HG02759 (cell line): Measurements from ENCODE around the gene PIR.

Experiments
- ATAC-seq: cut with Tn5 transposase; IDR thresholded peaks from one replicate; pipeline ENCODE4 v1.9.1; 2021; ENCODE audit warnings: mild to moderate bottlenecking, moderate library complexity; ENCODE audit not compliant: unreplicated experiment

Gene PIR

GRCh38 chrX:15492469-15492868 lies 664 bp downstream of the PIR start:
- ATAC-seq = no peak

GRCh38 chrX:15483891-15484290 lies 9.2 kb downstream of the PIR start:
- ATAC-seq = no peak

DNA sequence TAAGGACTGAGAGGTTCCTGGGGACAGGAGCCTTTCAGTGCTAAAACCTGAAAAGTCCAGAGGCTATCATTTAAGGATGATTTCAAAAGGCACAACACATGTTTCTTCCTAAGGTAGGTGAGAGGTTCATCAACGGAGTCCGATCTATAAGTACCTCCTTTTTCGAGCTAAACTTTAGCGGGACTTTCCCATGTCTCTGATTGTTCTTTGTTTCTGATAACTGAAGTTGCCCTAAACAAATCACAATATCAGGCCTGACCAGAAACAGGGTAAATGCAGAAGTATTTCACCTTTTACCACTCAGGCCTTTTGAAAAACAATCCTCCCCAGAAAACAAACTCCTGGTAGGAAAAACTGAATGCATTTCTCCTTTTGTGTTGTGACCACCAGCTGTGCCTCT lies 17.6 kb downstream of the PIR start:
- no peak for ATAC-seq

DNA sequence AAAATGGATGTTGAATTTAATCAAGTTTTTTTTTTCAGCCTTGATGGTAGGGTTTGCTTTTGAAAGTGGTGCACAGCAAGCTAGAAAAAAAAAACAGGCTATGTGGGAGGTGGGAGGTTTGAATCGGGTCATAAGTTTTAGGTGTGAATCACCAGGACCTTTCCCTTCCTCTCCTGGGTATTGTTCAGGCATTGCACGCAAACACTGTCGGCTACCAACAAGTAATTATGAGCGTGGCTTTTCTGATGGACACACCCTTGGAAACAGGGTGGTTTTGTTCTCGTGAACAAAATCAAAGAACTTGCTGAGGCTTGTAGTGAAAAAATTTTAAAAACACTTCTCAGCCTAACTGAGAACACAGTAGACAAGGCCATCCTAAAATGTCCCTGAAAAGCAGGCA lies 18.1 kb downstream of the PIR start:
- ATAC-seq = no peak

DNA sequence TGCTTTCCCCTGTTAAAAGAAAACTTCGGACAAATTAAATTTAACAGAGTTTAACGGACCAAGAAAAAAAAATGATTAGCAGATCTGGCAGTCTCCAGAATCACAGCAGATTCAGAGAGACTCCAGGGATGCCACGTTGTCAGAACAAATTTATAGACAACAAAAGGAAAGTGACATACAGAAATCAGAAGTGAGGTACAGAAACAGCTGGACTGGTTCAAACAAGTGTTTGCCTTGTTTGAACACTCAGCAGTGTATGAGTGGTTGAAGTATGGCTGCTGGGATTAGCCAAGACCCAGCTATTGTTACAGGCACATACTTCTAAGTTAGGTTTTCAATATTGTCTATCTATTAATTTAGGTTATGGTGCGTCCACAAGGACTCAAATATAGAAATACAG lies 19.1 kb downstream of the PIR start:
- no peak for ATAC-seq

DNA sequence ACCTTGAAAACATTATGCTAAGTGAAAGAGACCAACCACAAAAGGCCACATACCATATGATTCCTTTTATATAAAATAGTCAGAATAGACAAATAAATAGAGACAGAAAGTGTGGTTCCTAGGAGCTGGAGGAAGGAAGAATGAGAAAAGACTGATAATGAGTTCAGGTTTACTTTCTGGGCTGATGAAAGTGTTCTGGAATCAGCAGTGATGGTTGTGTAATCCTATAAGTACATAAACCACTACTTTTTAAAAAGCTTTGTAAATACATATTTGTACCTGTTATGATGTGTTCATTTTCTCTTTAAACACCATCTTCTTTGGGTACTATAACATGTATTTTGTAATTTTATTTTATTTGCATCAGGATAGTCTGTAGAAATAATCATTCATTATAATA lies 20.6 kb downstream of the PIR start:
- no peak for ATAC-seq

DNA sequence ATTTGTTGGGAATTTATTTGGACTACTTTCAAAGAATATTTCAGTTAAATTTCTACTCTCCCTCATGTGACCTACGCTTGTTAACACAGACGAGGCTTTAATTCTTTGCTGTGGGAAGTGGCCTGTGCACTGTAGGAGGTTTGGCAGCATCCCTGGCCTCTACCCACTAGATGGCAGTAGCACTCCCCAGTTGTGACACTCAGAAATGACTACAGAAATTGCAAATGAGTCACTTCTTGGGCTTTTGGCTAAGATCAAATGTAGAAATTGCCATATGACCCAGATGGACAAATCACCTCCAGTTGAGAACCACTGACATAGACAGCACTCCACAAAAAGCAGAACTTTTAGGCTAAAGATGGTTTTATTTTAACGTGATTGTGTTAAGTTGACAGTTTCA lies 22.1 kb downstream of the PIR start:
- peak; percentile 74 for ATAC-seq

DNA sequence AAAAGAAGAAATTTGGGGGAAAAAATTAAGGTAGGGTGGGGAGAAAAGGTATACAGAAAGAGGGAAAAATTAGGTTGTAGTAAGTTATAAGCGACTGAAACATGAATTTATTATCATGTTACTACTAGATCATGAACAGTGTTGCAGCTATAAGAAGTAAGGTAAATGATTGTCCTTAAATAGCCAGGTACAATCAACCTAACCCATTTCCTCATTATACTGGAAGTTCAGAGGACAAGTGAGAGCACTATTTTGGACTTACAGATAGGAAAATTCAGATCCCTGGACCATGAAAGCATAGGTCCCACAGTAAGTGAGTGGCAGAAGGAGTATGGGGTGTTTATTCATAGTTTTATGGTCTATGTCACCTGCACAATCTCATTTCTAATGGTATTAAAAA lies 23.5 kb downstream of the PIR start:
- no peak for ATAC-seq

DNA sequence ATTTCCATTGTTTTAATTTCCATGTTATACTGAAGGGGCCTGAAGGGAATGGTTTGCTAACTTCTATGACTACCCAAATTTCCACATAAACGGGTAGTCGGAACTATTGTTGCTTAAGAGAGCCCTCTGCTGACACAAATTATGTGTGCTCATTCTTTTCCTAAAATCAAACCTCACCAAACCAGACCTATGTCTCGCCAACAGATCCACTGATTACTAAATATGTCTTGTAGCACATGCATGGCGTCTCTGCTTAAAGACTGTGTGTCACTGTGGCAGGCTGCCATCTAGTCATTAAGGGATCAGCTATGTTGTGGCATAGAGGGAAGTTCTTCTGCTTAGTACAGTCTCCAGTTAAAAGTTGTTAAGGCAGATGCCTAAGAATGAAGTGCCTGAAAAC lies 25.1 kb downstream of the PIR start:
- ATAC-seq = no peak

GRCh38 chrX:15465896-15466651 lies 27.1 kb downstream of the PIR start:
- ATAC-seq = no peak

GRCh38 chrX:15465347-15465746 lies 27.8 kb downstream of the PIR start:
- ATAC-seq = peak; percentile 60

- no peak for ATAC-seq
Observed at GRCh38 chrX:15464704-15465103, 28.4 kb downstream of the PIR start.

- no peak for ATAC-seq
Observed at GRCh38 chrX:15451913-15452312, 41.2 kb downstream of the PIR start.

DNA sequence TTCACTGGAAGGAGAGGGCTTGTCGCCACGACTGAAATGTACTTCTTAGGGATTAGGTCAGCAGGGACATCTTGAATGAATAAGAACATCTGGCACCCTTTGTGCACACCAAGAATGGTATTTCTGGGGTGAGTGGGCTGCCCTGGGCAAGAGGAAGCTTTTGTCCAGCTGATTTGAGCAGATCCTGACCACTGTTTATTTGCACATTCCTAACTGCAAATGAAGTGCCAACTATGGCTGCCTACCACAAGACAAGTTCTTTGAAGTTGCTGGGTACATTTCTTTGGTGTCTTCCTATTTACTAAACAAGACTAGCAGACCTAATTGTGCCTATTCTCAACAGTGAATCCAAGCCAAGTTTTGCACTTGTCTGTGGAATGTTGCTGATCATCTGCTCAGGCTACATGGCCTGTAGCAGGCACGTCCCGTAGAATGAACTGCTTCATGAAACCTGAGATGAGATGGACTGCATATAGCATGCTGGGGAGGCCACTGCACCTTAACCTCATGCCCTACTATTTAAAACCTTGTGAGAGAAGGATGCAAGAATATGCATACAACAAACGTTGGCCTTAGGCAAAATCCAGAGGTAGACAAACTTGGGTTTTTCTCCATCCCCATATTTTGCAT lies 45.0 kb downstream of the PIR start:
- no peak for ATAC-seq

DNA sequence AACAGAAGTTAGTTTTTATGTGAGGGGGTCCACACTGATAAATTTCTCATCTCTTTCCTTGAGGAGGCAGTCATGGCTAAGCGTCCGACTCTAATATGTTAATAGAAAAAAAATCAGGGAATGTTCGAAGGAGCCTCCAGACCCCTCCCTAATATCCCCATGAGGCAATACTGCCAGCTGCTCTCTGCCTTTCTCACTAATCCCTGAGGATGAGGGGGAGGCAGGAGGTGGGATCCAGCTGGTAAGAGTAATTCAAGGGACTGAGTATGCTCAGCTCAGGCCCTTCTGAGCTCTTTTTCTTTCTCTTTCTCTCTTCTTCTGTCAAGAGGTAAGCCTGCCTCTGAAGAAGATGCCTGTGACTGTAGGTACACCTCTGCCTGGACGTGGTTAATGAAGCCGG lies 51.7 kb downstream of the PIR start:
- ATAC-seq = no peak

GRCh38 chrX:15438332-15438731 lies 54.8 kb downstream of the PIR start:
- no peak for ATAC-seq

DNA sequence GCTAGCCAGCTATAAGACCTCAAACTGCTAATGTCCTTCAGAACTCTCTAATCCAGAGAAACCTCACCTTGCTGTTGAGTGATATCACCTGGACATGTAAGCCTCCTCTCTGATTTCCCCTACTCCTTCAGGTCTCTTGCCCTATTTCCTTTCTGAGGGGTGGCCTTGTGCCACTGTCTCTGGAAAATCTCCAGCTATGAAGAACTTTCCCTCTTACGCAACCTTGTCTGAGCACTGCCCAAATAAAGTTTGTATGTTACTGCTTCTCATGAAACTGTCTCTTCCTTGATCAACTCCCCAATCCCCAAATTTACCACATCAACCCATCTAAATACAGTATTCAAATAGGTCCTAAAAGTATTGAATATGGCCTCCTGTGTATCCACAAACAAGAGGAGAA lies 55.4 kb downstream of the PIR start:
- ATAC-seq = no peak

DNA sequence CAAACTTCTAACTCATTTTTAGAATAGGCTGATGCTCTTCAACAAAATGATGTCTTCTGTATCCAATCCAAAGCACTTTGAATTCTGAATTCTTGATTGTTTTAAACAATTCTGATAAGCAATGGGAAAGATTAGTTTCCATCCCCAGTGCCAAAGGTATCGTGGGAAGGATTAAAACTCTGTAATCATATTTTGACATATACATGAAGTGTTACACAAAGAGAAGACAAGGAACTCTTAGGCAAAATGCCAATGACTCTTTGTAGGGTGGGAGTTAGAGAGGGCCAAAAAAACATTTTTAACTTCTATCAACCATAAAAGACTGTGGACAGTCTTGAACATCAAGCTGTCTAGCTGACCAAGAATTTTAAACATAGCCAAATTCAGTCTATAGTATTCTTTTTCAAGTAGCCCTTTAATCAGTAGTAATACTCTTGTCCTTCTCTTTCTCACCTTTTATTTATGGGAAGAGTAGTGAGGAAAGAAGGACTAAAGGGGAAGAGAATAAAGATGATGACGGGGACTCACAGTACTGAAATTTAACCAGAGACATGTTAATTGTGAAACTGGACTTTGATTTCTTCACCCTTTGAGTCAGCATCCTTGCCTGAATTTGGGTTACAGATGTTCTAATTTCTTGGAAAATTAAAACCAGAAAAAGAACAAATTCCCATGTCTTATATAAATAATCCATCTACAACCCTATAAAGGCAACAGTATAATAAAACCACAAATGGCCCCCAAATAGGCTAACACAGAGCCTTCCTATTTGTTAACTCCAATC lies 57.1 kb downstream of the PIR start:
- no peak for ATAC-seq

GRCh38 chrX:15434205-15434604 lies 58.9 kb downstream of the PIR start:
- no peak for ATAC-seq

GRCh38 chrX:15430584-15430983 lies 62.5 kb downstream of the PIR start:
- no peak for ATAC-seq

DNA sequence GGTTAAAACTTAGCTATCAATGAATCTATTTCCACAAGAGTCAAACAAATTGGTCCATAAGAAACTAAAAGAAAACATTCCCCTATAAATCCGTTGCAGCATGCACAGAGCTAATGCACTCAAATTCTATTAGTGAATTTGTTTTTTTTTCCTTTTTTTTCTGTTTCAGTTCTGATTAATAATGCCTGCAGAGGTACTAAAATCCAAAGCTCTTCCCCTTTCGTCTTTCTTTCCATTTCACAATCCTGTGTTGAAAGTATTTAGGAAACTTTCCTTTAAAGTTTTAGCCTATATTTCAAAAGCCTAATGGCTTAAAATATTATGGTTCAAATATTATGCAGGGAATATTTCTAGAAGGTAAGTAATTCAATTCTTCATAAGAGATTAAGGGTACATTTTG lies 63.1 kb downstream of the PIR start:
- no peak for ATAC-seq

- ATAC-seq = no peak
Observed at GRCh38 chrX:15425024-15425423, 68.1 kb downstream of the PIR start.
